ENCODE data around the gene ECE1. TPM values are rescaled to one million over a fixed set of nuclear protein-coding genes. Genes with fewer than 3 reads are reported as not detected.
A peak's percentile ranks its signal among the peaks of the same experiment; 100 is the strongest.

Gene ECE1
- total and polyA plus RNA-seq, 2 of the 8 experiments (the other 6 are each of a cell fraction or from before 2014, with no cell fraction given): 21.4 to 36.8 TPM

- H3K23ac ChIP-seq (ENCODE audit: insufficient read length): no peak within 1 kb of the TSS
- peaks cover 7 to 12% of the 10 kb centered on the region in 2 experiments for H4K20me1 ChIP-seq (replicated peaks in 1 of 2; ENCODE audit: control insufficient read depth in 1 of 2, insufficient read depth in 2 of 2, low read length in 2 of 2)
- DNase-seq (ENCODE audit: low read depth in 1 of 2, low spot score in 2 of 2) (peak; percentile 97 to 100), FAIRE-seq (peak; percentile 39)
- peak within 1 kb of the TSS; percentile 76 to 90 for H3K4me2 ChIP-seq (ENCODE audit: insufficient read depth in 1 of 2, low read depth in 2 of 2, low read length in 2 of 2)
- peak within 1 kb of the TSS; percentile 91 for H3K27ac ChIP-seq (ENCODE audit: low read depth, low read length)
- H2BK12ac ChIP-seq (ENCODE audit: low read depth, low read length): no peak within 1 kb of the TSS
- peak within 1 kb of the TSS; percentile 66; the same call in 1 of the 2 replicates for H2BK5ac ChIP-seq (ENCODE audit: low read depth, low read length)
- H4K5ac ChIP-seq (ENCODE audit: insufficient read length, low read depth, low read length): no peak within 1 kb of the TSS
- H2BK15ac ChIP-seq (ENCODE audit: low read length): no peak within 1 kb of the TSS
- no peak within 1 kb of the TSS for H2BK120ac ChIP-seq (replicated peaks; ENCODE audit: low read depth, low read length)
- H3K79me1 ChIP-seq (ENCODE audit: low read depth, low read length): no peaks in the 10 kb centered on the region
- peaks cover 0 to 4% (median 0%) of the 10 kb centered on the region in 4 experiments; a peak in 1 of 8 replicates for H3K36me3 ChIP-seq (ENCODE audit: control insufficient read depth in 2 of 4, insufficient read depth in 4 of 4, low read length in 3 of 4)
- no peak within 1 kb of the TSS for H3K4ac ChIP-seq (replicated peaks; ENCODE audit: insufficient read length, low read depth, low read length)
- peak within 1 kb of the TSS; percentile 100; the same call in 1 of the 2 replicates for H4K8ac ChIP-seq (ENCODE audit: extremely low read depth, insufficient read depth, low read length)
- peak within 1 kb of the TSS; percentile 25 for H3K18ac ChIP-seq (ENCODE audit: extremely low read depth, low read length)
- H2BK20ac ChIP-seq (ENCODE audit: low read length): no peak within 1 kb of the TSS
- H3K4me1 ChIP-seq (replicated peaks in 1 of 4; ENCODE audit: control insufficient read depth in 3 of 4, insufficient read depth in 4 of 4, low read length in 3 of 4): peaks cover 0 to 1% (median 0%) of the 10 kb centered on the region in 4 experiments; a peak in 3 of 7 replicates
- peak within 1 kb of the TSS; percentile 72 to 97 (median 80) for H3K9ac ChIP-seq (replicated peaks in 1 of 4; ENCODE audit: extremely low read depth in 1 of 4, low read depth in 3 of 4, low read length in 3 of 4)
- H3K23me2 ChIP-seq (ENCODE audit: low read depth, low read length): peaks cover 6% of the 10 kb centered on the region
- H4K91ac ChIP-seq (replicated peaks; ENCODE audit: insufficient read length, low read length): peak within 1 kb of the TSS; percentile 1
- H3K56ac ChIP-seq (replicated peaks; ENCODE audit: insufficient read length, low read depth, low read length): peak within 1 kb of the TSS; percentile 33
- CTCF ChIA-PET (ENCODE audit: partially characterized antibody): interaction anchor here (1.0 to 2.6 kb wide), 2 partner anchors 12 to 18 kb away, joined by 3 to 8 read pairs; no protein-coding TSS in a partner anchor
- no peak within 1 kb of the TSS for H2AK5ac ChIP-seq (ENCODE audit: low read depth, low read length)
- H3K27me3 ChIP-seq (replicated peaks in 1 of 4; ENCODE audit: control insufficient read depth in 3 of 4, extremely low read depth in 1 of 4, insufficient read depth in 3 of 4, low read length in 3 of 4): peaks cover 0 to 17% (median 6%) of the 10 kb centered on the region in 4 experiments; a peak in 6 of 7 replicates
- H3K79me2 ChIP-seq (ENCODE audit: control insufficient read depth in 1 of 2, insufficient read depth in 2 of 2, low read length in 2 of 2): peaks cover 7 to 40% of the 10 kb centered on the region in 2 experiments
- POLR2A ChIA-PET (ENCODE audit: partially characterized antibody): interaction anchor here (0.7 to 1.4 kb wide), 2 partner anchors 12 to 389 kb away, joined by 3 to 7 read pairs; no protein-coding TSS in a partner anchor
- no peaks in the 10 kb centered on the region for H3K9me3 ChIP-seq (ENCODE audit: insufficient read depth in 2 of 2, low read depth in 1 of 2, low read length in 1 of 2)
- 5% methylated on average over 54 of the region's 90 CpGs; no CpG with 5 or more reads in 1 of the 2 experiments for WGBS, 2 experiments (ENCODE audit: extremely low coverage in 1 of 2, insufficient coverage in 1 of 2, insufficient read length in 1 of 2, insufficient replicate concordance in 2 of 2, low coverage in 1 of 2, low lambda C conversion rate in 2 of 2, missing lambda C conversion rate in 1 of 2)
- peak within 1 kb of the TSS; percentile 69 to 100 (median 86) for H3K4me3 ChIP-seq (ENCODE audit: extremely low read depth in 1 of 4, insufficient read depth in 2 of 4, low read depth in 3 of 4, low read length in 4 of 4)
- H3K14ac ChIP-seq (ENCODE audit: insufficient read length): no peak within 1 kb of the TSS
- H2AFZ ChIP-seq (ENCODE audit: low read length): peak within 1 kb of the TSS; percentile 66; the same call in 1 of the 2 replicates
- TF ChIP-seq ZNF274 (IDR thresholded peaks at IDR 0.05; ENCODE audit: borderline replicate concordance, extremely low read depth, low read length): no peak
- TF ChIP-seq SP2 (IDR thresholded peaks at IDR 0.05; ENCODE audit: low read length): no peak
- peak; percentile 94 for TF ChIP-seq POLR2AphosphoS5 (IDR thresholded peaks at IDR 0.05; ENCODE audit: low read depth, low read length)
- TF ChIP-seq TCF12 (IDR thresholded peaks at IDR 0.05; ENCODE audit: low read depth, low read length): no peak
- TF ChIP-seq, protein P1, sequence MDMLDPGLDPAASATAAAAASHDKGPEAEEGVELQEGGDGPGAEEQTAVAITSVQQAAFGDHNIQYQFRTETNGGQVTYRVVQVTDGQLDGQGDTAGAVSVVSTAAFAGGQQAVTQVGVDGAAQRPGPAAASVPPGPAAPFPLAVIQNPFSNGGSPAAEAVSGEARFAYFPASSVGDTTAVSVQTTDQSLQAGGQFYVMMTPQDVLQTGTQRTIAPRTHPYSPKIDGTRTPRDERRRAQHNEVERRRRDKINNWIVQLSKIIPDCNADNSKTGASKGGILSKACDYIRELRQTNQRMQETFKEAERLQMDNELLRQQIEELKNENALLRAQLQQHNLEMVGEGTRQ (IDR thresholded peaks at IDR 0.05; ENCODE audit: low read length): no peak
- no peak for TF ChIP-seq NANOG (IDR thresholded peaks at IDR 0.05; ENCODE audit: insufficient read depth, low read depth, low read length, poor library complexity, severe bottlenecking)
- TF ChIP-seq SP1 (IDR thresholded peaks at IDR 0.05; ENCODE audit: low read depth, low read length): 0 out of 2 replicates have a peak, but pooled peaks have one; percentile 26
These were observed 113.4 kb downstream of the ECE1 start, which contains the start of gene EIF4G3 for GRCh38 chr1:21176586-21177555. EIF4G3 (minus strand) TSS chr1:21176897; CDS start chr1:21002742, 174,155 bp downstream.
